ENCODE data around the gene UQCRH.
"Not testable (repeated sequence)": the region's sequence is repeated elsewhere in the genome, so short reads cannot be mapped to it uniquely, and the experiment has no call there.

Gene UQCRH

GRCh38 chr1:46362158-46362557, 58.7 kb downstream of the UQCRH start:
- Histone ChIP-seq H2AK5ac (ENCODE audit: low read length) (no peak overlapping the region), H3K27ac (ENCODE audit: low read depth, low read length) (no peak overlapping the region), H3K9ac (ENCODE audit: low read length) (no peak overlapping the region), H3K79me2 (ENCODE audit: control insufficient read depth, insufficient read depth, low read length) (no peaks in the 10 kb centered on the region), H4K8ac (ENCODE audit: low read depth, low read length) (no peak overlapping the region), H2BK120ac (ENCODE audit: low read depth, low read length) (no peak overlapping the region), H3K36me3 (ENCODE audit: control insufficient read depth, insufficient read depth, low read length) (peaks cover 13% of the 10 kb centered on the region), H3K18ac (ENCODE audit: low read length) (no peak overlapping the region), H3K23ac (ENCODE audit: low read length) (no peak overlapping the region), H2BK5ac (ENCODE audit: low read length) (no peak overlapping the region), H2BK15ac (replicated peaks; ENCODE audit: low read depth) (no peak overlapping the region), H3K4ac (ENCODE audit: low read depth, low read length) (no peak overlapping the region), H3K56ac (ENCODE audit: low read length) (no peak overlapping the region), H3K79me1 (ENCODE audit: low read length) (no peaks in the 10 kb centered on the region), H3K4me3 (ENCODE audit: low read length) (no peak overlapping the region), H3K4me2 (ENCODE audit: low read length) (no peak overlapping the region), H4K5ac (ENCODE audit: low read length) (no peak overlapping the region), H3K4me1 (ENCODE audit: control insufficient read depth, low read depth, low read length) (no peaks in the 10 kb centered on the region), H3K27me3 (ENCODE audit: insufficient read depth, low read length, poor library complexity) (no peaks in the 10 kb centered on the region)
- WGBS (ENCODE audit: extremely low coverage, insufficient coverage, low lambda C conversion rate), result no CpG with 5 or more reads among the region's 3 CpGs
- DNase-seq, result no peak

- Histone ChIP-seq H2AK5ac (ENCODE audit: low read length) (no peak overlapping the region), H4K8ac (ENCODE audit: low read depth, low read length) (no peak overlapping the region), H3K36me3 (ENCODE audit: control insufficient read depth, insufficient read depth, low read length) (peaks cover 12% of the 10 kb centered on the region), H3K9ac (ENCODE audit: low read length) (no peak overlapping the region), H2BK15ac (replicated peaks; ENCODE audit: low read depth) (no peak overlapping the region), H3K4me2 (ENCODE audit: low read length) (no peak overlapping the region), H3K4ac (ENCODE audit: low read depth, low read length) (no peak overlapping the region), H3K27ac (ENCODE audit: low read depth, low read length) (no peak overlapping the region), H3K4me1 (ENCODE audit: control insufficient read depth, low read depth, low read length) (no peaks in the 10 kb centered on the region), H3K27me3 (ENCODE audit: insufficient read depth, low read length, poor library complexity) (no peaks in the 10 kb centered on the region), H3K56ac (ENCODE audit: low read length) (no peak overlapping the region), H2BK5ac (ENCODE audit: low read length) (no peak overlapping the region), H4K5ac (ENCODE audit: low read length) (no peak overlapping the region), H3K79me2 (ENCODE audit: control insufficient read depth, insufficient read depth, low read length) (no peaks in the 10 kb centered on the region), H3K79me1 (ENCODE audit: low read length) (no peaks in the 10 kb centered on the region), H2BK120ac (ENCODE audit: low read depth, low read length) (no peak overlapping the region), H3K4me3 (ENCODE audit: low read length) (no peak overlapping the region), H3K23ac (ENCODE audit: low read length) (no peak overlapping the region), H3K18ac (ENCODE audit: low read length) (no peak overlapping the region)
- no peak for DNase-seq
- WGBS (ENCODE audit: extremely low coverage, insufficient coverage, low lambda C conversion rate), result no CpG with 5 or more reads among the region's 5 CpGs
These were observed 59.6 kb downstream of the UQCRH start for GRCh38 chr1:46363121-46363520.

- Histone ChIP-seq H3K36me3 (ENCODE audit: control insufficient read depth, insufficient read depth, low read length) (peaks cover 12% of the 10 kb centered on the region), H2BK15ac (replicated peaks; ENCODE audit: low read depth) (no peak overlapping the region), H3K9ac (ENCODE audit: low read length) (no peak overlapping the region), H3K23ac (ENCODE audit: low read length) (no peak overlapping the region), H3K27ac (ENCODE audit: low read depth, low read length) (no peak overlapping the region), H3K4me2 (ENCODE audit: low read length) (no peak overlapping the region), H2BK120ac (ENCODE audit: low read depth, low read length) (no peak overlapping the region), H3K56ac (ENCODE audit: low read length) (no peak overlapping the region), H3K27me3 (ENCODE audit: insufficient read depth, low read length, poor library complexity) (no peaks in the 10 kb centered on the region), H4K5ac (ENCODE audit: low read length) (no peak overlapping the region), H3K18ac (ENCODE audit: low read length) (no peak overlapping the region), H3K4me1 (ENCODE audit: control insufficient read depth, low read depth, low read length) (no peaks in the 10 kb centered on the region), H2BK5ac (ENCODE audit: low read length) (no peak overlapping the region), H3K4me3 (ENCODE audit: low read length) (no peak overlapping the region), H3K79me2 (ENCODE audit: control insufficient read depth, insufficient read depth, low read length) (no peaks in the 10 kb centered on the region), H3K79me1 (ENCODE audit: low read length) (no peaks in the 10 kb centered on the region), H3K4ac (ENCODE audit: low read depth, low read length) (no peak overlapping the region), H4K8ac (ENCODE audit: low read depth, low read length) (no peak overlapping the region), H2AK5ac (ENCODE audit: low read length) (no peak overlapping the region)
- DNase-seq, result no peak
- WGBS (ENCODE audit: extremely low coverage, insufficient coverage, low lambda C conversion rate), result no CpG with 5 or more reads among the region's 5 CpGs
These were observed 61.1 kb downstream of the UQCRH start for GRCh38 chr1:46364612-46365011.

- H3K4me2 ChIP-seq (ENCODE audit: low read length); H3K18ac ChIP-seq (ENCODE audit: low read length); H3K36me3 ChIP-seq (ENCODE audit: control insufficient read depth, insufficient read depth, low read length); H3K56ac ChIP-seq (ENCODE audit: low read length); H4K8ac ChIP-seq (ENCODE audit: low read depth, low read length); H3K27me3 ChIP-seq (ENCODE audit: insufficient read depth, low read length, poor library complexity); H3K23ac ChIP-seq (ENCODE audit: low read length); H2BK120ac ChIP-seq (ENCODE audit: low read depth, low read length); H2BK5ac ChIP-seq (ENCODE audit: low read length); H3K79me1 ChIP-seq (ENCODE audit: low read length); DNase-seq; H3K27ac ChIP-seq (ENCODE audit: low read depth, low read length); H3K9ac ChIP-seq (ENCODE audit: low read length); H2BK15ac ChIP-seq (replicated peaks; ENCODE audit: low read depth); H3K4me3 ChIP-seq (ENCODE audit: low read length); H3K4me1 ChIP-seq (ENCODE audit: control insufficient read depth, low read depth, low read length); H3K79me2 ChIP-seq (ENCODE audit: control insufficient read depth, insufficient read depth, low read length); H3K4ac ChIP-seq (ENCODE audit: low read depth, low read length); H4K5ac ChIP-seq (ENCODE audit: low read length); H2AK5ac ChIP-seq (ENCODE audit: low read length): not testable (repeated sequence)
- WGBS (ENCODE audit: extremely low coverage, insufficient coverage, low lambda C conversion rate), result no CpG with 5 or more reads among the region's 8 CpGs
These were observed 62.3 kb downstream of the UQCRH start for GRCh38 chr1:46365796-46366195.
